ENCODE data around the gene KIF5C.
"Not testable (repeated sequence)": the region's sequence is repeated elsewhere in the genome, so short reads cannot be mapped to it uniquely, and the experiment has no call there.

The KIF5C gene

DNA sequence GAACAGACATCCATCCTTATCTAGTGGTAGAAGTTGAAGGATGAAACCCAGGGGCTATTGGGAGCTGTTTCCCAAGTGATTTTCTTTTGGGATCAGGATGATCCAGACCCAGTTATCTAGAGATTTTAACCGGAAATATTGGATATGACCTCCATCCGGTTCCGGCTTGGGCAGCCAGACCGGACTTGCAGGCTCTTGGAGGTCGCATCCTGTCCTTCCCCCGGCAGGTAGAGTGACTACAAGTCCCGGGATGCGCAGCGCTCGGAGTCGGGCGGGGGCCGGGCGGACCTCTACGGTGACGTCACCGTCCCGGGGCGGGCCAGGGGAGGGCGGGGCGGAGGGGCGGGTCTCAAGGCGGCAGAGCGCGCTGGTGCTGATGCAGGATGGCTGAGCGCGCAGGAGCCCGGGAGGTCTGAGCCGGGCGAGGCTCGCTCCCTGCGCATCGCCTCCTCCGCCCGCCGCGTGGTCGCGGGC, at the start of gene KIF5C:
Gene KIF5C, plus strand, starts transcription at position 360 of the 474 bp plus-strand sequence. CDS start 391 bp downstream, outside the sequence.
- DNase-seq (ENCODE audit: low read depth in 4 of 4, low spot score in 1 of 4), result peak; percentile 83 to 90 (median 86)

DNA sequence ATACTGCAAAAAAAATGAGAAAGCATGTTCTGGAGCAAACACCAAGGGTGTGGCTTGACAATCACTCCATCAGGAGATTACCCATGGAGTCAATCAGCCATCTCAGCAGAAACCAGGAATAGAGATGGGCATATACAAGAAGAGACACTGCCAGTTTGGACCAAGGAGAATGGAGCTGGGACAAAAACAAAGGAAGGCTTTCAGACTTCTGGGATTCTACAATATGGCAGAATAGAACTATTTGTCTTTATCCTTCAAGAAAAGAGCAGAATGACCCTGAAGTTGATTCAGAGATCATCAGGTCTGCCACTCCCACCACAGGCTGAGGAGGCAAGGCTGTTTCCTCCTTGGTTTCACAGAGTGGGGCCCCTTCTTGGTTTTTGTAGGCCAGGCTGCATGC, 48.2 kb upstream of the KIF5C start:
- no peak for DNase-seq (ENCODE audit: low read depth in 4 of 4, low spot score in 1 of 4)

DNA sequence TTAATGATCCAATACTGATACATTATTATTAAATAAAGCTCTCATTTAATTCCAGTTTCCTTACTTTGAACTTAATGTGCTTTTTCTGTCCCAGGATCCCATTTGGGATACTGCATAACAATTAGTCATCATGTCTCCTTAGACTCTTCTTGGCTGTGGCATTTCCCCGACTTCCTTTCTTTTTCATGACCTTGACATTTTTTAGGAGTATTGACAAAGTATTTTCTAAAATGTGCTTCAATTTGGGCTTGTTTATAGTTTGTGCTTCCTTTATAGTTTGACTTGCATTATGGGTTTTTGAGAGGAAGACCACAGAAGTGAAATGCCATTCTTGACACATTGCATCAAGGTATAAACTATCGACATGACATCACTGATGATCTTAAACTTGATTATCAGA, 46.1 kb upstream of the KIF5C start:
- DNase-seq (ENCODE audit: low read depth in 4 of 4, low spot score in 1 of 4), result no peak

DNA sequence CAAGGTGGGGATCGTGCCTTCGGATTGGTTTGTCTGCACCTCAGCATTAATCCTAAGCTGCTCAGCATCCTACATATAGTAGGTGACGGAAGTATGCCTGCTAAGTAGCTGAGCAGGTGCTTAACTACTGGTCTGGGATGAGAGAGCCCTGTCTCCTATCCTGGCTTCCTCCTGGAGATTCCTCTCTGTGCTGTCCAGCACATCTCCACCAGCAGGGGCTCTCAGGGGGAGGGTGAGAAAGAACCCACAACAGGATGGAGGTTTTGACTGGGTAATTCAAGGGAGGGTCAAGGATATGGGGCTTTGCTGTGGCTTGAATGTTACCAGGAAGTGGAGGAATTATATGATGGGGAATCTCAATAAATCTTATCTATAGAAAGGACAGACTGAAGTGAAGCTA, 45.4 kb upstream of the KIF5C start:
- no peak for DNase-seq (ENCODE audit: low read depth in 4 of 4, low spot score in 1 of 4)

DNA sequence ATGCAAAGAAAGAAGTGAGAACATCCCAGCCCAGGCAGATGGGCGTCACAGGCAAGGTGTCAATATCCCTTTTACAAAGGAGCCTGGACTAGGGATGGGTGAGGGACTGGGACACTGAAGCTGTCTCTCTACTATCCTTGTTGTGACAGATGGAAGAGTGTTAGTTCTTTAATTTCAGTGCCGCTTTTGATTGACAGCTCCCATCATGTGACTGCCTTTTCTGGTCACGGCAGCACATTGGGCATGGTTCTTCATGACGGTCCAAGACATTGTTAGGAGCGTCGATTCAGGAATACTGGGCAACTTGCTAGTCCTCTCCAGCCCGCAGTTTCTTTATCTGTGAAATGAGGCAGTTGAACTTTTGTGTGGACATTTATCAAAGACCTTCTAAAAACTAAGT, 42.4 kb upstream of the KIF5C start:
- no peak for DNase-seq (ENCODE audit: low read depth in 4 of 4, low spot score in 1 of 4)

DNA sequence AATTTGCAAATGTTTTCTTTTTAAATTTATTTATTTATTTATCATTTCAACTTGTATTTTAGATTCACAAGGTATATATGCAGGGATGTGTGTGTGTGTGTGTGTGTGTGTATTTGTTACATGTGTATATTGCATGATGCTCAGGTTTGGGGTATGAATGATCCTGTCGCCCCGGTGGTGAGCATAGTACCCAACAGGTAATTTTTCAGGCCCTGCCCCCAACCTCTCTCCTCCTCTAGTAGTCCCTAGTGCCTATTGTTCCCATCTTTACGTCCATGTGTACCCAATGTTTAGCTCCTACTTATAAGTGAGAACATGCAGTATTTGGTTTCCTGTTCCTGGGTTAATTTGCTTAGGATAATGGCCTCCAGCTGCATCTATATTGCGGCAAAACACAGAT, 33.0 kb upstream of the KIF5C start:
- DNase-seq (ENCODE audit: low read depth in 4 of 4, low spot score in 1 of 4), result no peak

DNA sequence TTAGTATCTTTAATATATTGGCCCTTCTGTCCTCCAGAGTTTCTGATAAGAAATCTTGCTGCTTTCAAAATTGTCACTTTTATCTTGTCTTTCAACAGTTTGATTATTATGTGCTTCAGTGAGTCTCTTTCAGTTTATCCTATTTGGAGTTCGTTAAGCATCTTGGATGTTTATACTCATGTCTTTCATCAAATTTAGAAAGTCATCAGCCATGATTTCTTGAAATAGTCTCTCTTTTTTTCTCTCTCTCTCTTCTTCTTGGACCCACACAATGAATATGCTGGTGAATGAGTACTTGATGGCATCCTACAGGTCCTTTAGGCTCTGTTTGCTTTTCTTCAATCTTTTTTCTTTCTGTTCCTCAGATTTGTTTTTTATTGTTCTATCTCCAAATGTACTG, 26.9 kb upstream of the KIF5C start:
- no peak for DNase-seq (ENCODE audit: low read depth in 4 of 4, low spot score in 1 of 4)

DNA sequence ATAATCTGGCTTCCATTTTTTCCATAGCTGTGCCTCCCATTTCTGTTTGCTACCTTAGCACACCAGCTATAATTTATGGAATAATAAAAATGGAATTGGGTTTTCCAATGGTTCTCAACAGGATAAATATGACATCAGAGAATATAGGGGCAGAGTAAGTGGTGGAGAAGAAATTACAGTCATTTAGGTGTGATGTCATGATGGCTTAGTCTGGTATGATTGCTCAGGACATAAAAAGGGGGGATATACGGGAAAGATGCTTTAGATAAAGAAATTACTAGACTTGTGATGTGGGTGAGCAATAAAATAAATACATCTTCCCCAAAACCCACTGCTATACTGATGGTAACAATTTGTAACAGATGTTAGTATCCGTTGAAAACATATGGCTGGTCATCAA, 21.6 kb upstream of the KIF5C start:
- no peak for DNase-seq (ENCODE audit: low read depth in 4 of 4, low spot score in 1 of 4)

DNA sequence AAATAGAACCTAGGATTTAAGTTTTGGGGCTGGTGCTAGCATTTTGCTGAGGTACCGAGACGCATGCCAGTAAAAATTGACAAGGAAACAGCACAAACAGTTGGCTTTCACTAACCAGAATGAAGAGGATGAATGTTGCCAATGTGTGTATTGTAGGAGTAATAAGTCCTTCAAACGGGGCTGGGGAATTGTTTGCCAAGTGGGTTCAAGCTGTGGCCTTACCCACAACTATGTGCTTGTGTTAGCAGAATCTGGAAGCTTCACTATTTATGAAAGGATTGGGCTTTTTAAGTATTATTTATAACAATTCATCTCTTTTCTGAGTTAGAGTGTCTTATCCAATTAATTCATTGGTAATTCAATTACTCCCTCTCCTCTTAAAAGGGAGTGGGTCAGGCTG, 15.0 kb upstream of the KIF5C start:
- DNase-seq (ENCODE audit: low read depth in 4 of 4, low spot score in 1 of 4), result no peak

DNA sequence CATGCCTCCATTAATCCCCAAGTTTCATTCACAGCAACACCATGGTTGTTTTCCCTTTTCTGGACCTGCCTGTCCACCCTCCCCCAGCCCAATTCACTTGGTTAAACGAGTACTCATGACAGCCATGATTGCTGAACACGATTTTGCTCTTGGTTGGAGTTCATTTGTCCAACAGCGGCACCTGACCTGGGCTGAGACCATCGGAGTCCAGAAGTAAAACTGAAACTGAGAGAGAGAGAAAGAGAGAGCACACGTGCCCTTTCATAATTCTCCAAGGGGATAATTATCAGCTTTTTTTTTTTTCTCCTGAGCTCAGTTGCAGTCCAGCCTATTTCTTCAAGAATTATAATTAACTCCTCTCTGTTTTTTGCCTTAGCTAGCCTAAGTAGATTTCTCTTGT, 13.7 kb upstream of the KIF5C start:
- DNase-seq (ENCODE audit: low read depth in 4 of 4, low spot score in 1 of 4), result no peak

DNA sequence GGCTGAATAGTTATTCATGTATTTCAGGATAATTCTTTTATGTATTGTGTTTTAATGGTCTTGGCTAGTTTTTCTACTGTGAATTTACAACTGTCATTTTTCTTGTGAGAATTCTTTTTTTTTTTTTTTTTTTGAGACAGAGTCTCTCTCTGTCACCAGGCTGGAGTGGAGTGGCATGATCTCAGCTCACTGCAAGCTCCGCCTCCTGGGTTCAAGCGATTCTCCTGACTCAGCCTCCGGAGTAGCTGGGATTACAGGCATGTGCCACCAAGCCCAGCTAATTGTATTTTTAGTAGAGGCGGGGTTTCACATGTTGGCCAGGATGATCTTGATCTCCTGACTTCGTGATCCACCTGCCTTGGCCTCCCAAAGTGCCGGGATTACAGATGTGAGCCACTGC, 12.5 kb upstream of the KIF5C start:
- DNase-seq (ENCODE audit: low read depth in 4 of 4, low spot score in 1 of 4), result not testable (repeated sequence)

DNA sequence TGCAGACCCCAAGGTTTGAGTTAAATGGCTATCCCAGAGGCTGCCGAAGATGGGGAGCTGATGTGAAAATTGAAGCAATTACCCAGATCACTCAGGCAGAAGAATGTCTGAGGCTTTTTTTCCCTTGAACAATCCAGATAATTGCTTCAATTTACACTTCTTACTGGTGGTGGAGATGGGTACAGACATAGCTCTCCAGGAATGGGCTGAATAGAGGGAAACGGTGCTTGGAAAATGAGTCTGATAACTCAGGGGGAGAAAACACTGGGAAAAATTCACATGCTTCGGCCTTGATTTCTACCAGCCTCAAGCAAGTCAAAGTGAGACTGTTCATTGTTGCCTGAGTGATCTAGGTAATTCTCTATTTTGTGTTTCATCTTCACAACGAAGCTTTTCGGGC, 9.5 kb upstream of the KIF5C start:
- no peak for DNase-seq (ENCODE audit: low read depth in 4 of 4, low spot score in 1 of 4)

DNA sequence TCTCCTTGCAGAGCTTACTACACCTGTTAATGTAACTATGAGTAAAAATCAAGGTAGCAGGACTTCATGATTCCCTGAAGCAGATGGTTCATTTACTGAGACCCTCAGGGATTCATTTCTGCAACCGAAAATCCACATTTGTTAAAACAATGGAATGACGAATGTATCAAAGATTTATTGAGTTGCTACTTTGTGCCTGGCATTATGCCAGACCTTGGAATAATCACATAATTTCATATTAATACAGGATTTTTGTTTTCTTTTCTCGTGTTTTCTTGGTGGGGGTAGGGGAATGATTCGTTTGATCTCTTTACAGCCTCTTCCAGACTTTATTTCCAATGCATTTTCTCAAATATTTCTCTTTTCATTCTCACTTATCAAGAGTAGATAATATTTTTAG, 8.9 kb upstream of the KIF5C start:
- no peak for DNase-seq (ENCODE audit: low read depth in 4 of 4, low spot score in 1 of 4)

DNA sequence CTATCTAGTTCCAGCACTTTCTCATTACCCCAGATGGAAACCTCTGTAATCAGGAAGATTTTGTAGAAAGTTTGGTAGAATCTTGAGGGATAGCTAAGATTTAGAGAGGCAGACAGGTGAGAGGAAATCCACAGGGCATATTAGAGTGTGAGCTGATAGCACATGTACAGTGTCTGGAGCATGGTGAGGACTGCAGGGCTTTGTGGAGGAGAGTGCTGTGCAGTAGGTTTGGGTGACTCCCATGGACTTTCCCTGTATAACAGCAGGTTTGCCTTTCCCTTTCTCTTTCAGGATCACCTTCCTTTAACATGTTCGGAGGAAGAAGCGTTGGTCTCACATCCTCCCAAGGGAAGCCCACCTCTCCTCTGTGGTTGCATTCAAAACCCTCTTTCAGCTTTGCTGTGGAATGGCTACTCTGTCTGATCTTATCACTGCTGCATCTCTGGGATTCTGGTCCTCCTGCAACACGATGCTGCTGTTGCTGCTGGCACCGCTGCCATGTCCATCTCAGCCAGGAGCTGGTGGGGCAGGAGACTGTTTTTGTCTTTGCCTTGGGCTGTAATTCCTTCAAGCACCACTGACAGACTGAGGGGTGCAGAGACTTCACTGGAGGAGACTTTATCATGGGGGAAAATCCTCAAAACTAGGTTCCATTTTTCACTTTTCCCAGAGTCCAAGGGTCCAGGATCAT, 7.8 kb upstream of the KIF5C start:
- no peak for DNase-seq (ENCODE audit: low read depth in 4 of 4, low spot score in 1 of 4)

DNA sequence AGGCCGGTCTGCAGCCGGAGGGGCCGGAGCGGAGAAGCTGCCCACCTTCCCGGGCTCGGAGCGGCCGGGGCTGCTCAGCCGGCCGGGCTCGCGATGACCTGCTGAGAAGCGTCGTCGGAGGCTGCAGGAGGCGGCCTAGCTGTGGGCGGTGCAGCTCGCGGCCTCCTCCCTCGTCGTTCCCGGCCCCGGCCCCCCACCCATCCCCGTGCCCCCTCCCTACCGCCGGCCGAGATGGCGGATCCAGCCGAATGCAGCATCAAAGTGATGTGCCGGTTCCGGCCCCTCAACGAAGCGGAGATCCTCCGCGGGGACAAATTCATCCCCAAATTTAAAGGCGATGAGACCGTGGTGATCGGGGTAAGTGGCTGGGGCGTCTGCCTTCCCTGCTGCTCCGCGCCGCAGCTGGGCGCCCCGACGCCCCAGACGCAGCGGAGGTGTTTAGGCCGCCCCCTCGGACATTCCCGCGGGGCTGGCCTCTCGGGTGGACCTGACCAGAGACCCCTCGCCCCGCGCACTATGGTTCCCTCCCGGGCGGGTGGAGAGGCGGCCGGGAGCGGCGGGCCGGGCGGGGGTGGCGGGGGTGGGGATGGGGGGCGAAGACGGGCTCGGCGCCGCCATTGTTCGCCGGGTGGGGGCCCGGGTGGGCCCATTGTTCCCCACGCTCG, 492 bp downstream of the KIF5C start:
- DNase-seq (ENCODE audit: low read depth in 4 of 4, low spot score in 1 of 4), result no peak

DNA sequence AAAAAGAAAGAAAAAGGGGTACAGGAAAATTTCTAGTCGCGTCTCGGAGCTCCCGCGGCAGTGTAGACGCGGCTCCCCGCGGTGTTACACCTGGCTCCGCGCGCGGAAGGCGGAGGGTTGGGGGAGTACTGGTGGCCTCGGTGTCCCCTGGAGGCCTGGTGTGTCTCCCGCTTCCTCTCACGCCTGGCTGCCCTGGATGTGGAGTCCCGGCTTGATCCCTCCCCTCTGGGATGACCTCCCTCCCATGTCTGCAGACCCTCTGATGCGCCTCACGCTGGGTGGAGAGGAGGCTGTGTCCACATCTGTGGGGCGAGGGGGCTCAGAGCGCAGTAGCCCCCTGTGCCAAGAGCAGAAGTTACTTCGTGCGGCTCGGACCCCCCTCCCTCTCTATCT, 1.2 kb downstream of the KIF5C start:
- DNase-seq (ENCODE audit: low read depth in 4 of 4, low spot score in 1 of 4), result no peak

DNA sequence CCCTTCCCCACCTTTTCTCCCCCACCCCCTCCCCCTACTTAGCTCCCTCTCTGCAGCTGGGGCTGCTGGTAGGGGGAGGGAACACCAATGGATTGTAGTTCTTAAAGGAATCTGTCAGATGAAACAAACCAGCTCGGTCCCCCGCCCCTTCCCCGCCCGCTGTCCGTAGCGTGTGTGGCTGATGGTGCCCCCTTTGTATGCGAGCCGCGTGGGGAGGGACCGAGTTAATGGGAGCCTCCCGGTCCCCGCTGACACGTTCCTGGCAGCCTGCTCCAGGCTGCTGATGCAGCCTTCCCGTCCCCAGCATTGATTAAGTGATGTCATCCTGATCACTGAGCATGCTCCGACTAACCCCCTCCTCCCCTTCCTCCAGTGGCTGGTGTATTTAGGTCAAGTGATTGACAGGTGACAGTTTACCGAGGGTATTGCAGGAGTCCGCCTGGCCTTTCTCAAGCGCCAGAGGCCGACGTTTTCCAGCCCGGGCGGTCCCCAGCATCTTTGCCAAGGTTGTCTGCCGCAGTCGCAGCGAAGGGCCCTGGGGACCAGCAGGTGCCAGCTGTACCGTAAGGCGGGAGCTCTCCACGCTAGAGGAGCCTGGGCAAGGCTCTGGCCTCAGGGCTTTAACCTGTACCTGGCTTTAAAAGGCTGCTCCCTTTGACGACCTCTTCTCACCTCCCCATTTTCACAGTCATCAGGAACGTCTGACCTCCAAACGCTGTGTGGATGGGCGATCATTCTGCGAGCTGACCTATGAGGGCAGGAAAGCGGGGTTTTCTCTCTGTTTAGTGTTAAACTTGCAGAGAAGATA, 1.8 kb downstream of the KIF5C start:
- DNase-seq (ENCODE audit: low read depth in 4 of 4, low spot score in 1 of 4), result peak in 1 of 4 experiments; percentile 33

DNA sequence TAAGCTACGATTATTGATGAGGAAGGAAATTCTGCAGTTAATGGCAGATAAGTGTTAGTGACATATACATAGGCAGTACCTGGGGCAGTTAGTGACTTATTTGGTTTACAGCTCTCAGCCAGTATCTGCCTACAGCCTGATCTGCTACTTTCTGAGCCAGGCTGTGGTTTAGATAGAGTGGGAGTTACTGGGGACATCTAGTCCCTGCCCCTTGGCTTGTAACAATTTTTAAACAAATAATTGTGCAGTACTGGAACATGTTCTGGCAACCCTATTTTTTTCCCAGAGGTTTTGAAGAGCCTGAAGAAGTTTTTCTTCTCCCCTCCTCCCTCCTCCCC, 2.3 kb downstream of the KIF5C start:
- DNase-seq (ENCODE audit: low read depth in 4 of 4, low spot score in 1 of 4), result no peak

DNA sequence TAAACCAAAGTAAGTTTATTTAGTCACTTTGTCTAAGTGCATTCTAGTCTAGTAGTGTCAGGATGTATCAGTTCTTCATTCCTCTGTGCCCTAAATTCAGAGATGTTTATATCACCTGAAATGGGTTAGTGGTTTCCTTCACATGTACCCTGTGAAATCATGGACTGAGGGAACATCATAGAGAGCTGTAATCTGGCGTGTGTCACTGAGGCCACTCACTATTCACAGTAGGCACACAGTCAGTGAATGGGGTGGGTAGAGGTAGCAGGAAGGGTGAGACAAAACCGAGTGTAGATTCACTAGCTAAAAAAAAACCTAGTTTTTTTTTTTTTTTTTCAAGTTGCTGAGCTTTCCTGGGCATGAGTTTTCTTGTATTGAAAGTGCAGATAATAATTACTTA, 5.6 kb downstream of the KIF5C start:
- DNase-seq (ENCODE audit: low read depth in 4 of 4, low spot score in 1 of 4), result no peak

DNA sequence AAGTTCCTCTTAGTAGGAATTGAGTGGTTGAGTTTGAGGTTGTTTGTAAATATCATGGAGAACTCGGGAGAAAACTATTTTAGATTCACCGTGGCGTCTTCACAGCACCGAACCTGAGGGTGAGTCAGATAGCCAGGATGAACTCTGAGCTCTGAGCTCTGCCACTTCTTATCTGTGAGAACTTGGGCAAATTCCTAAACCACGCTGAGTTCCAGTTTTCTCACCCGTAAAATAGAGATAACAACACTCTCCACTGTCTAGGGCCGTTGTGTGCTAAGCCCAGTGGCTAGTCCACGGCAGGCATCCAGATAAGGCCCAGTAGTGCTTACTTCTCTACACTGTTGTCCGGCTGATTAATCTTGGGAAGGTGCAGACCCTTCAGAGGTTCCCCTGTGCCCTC, 7.0 kb downstream of the KIF5C start:
- no peak for DNase-seq (ENCODE audit: low read depth in 4 of 4, low spot score in 1 of 4)

DNA sequence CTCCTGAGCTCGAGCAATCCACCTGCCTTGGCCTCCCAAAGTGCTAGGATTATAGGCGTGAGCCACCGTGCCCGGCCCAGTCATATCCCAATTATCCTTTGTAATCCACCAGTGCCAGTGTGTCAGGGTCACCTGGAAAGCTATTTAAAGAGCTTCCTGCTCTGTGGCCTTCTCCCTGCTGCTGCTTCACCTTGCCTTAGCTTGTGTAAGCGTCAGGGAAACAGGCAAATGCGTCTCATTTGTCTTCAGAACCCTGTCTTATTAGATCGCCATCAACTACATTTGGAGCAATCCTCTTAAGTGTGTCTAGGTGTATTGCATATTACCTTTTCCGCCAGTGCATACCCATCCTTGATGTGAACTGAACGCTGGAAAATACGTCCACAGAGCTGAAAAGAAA, 10.2 kb downstream of the KIF5C start:
- no peak for DNase-seq (ENCODE audit: low read depth in 4 of 4, low spot score in 1 of 4)

DNA sequence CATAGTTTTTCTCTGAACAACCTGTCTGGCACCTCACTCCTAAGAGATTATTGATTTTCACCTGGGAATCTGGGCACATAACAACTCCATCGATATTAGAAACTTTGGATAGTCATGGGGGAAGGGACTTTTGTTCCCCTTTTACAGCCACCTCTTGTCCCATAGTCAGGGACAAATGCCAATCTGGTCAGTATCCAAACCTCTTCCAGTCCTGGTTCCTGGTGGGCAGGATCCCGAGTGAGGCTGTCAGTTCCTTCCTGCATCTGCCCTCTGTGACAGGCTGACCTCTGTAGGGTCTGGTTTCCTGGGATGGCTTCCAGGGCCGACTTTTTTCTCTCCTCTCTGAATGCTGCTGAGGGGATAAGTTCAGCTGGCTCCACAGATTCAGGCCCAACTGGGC, 11.0 kb downstream of the KIF5C start:
- no peak for DNase-seq (ENCODE audit: low read depth in 4 of 4, low spot score in 1 of 4)

Data from stimulated activated CD4-positive, alpha-beta T cell treated with anti-CD3 and anti-CD28 coated beads, Interleukin-1b, Interleukin-23, amount 100 ng/mL, for 24 hours (primary cell).